H1 (cell line): ENCODE measurements around the gene MSMP. TPM values are rescaled to one million over a fixed set of nuclear protein-coding genes. Genes with fewer than 3 reads are reported as not detected.

Experiments
- CTCF ChIA-PET: fragments of 300-600 bp; sonication (Branson Sonifier 250); formaldehyde crosslinking; loops from one replicate; lab custom pipeline; 2021; ENCODE audit not compliant: partially characterized antibody; lab: Charles Lee
- POLR2A ChIA-PET: fragments of 300-600 bp; sonication (Branson Sonifier 250); formaldehyde crosslinking; loops from one replicate; lab custom pipeline; 2021; ENCODE audit warnings: inconsistent platforms; ENCODE audit not compliant: partially characterized antibody; lab: Charles Lee
- DNase-seq, 2 experiments: peaks; one replicate each; pipeline versions ENCODE4 v3.0.0 to v3.0.0-alpha.2; 2010 to 2022; ENCODE audit warnings: low spot score in 2 of 2, low read depth in 1 of 2, mixed read lengths in 1 of 2
- FAIRE-seq: peaks from 2 replicates; lab custom pipeline; 2011; peaks lifted over from hg19 to GRCh38; lab: Jason Lieb, UNC
- H2AFZ ChIP-seq: 2 replicates; pipeline ENCODE4 v1.8.1; 2012; ENCODE audit warnings: low read length, inconsistent platforms
- H2AK5ac ChIP-seq: 2 replicates; pipeline ENCODE4 v1.6.1; 2013; ENCODE audit warnings: low read depth, low read length
- H2BK120ac ChIP-seq: replicated peaks from 2 replicates; pipeline ENCODE3; 2013; ENCODE audit warnings: low read depth, low read length, inconsistent platforms
- H2BK12ac ChIP-seq: 2 replicates; pipeline ENCODE4 v1.6.1; 2013; ENCODE audit warnings: low read depth, low read length
- H2BK15ac ChIP-seq: 2 replicates; pipeline ENCODE4 v1.6.1; 2013; ENCODE audit warnings: low read length
- H2BK20ac ChIP-seq: 2 replicates; pipeline ENCODE4 v1.6.1; 2013; ENCODE audit warnings: low read length
- H2BK5ac ChIP-seq: 2 replicates; pipeline ENCODE4 v1.6.1; 2013; ENCODE audit warnings: low read depth, low read length
- H3K14ac ChIP-seq: 2 replicates; pipeline ENCODE4 v1.6.1; 2013; ENCODE audit warnings: inconsistent platforms; ENCODE audit not compliant: insufficient read length
- H3K18ac ChIP-seq: 2 replicates; pipeline ENCODE4 v1.6.1; 2013; ENCODE audit warnings: low read length; ENCODE audit errors: extremely low read depth
- H3K23ac ChIP-seq: 2 replicates; pipeline ENCODE4 v1.6.1; 2013; ENCODE audit warnings: inconsistent platforms; ENCODE audit not compliant: insufficient read length
- H3K23me2 ChIP-seq: 2 replicates; pipeline ENCODE4 v1.6.1; 2013; ENCODE audit warnings: low read depth, low read length
- H3K27ac ChIP-seq: 2 replicates; pipeline ENCODE4 v1.6.1; 2011; ENCODE audit warnings: low read depth, low read length, inconsistent platforms
- H3K27me3 ChIP-seq, 4 experiments: replicated peaks in 1 of 4; 1 replicate in 1 of 4; 2 replicates in 3 of 4; pipeline versions ENCODE4 v1.6.1 to v1.8.1; 2011 to 2013; ENCODE audit warnings: low read length in 3 of 4, mild to moderate bottlenecking in 3 of 4, inconsistent platforms in 2 of 4, mixed read lengths in 2 of 4, moderate library complexity in 1 of 4; ENCODE audit not compliant: control insufficient read depth in 3 of 4, insufficient read depth in 3 of 4; ENCODE audit errors: extremely low read depth in 1 of 4
- H3K36me3 ChIP-seq, 4 experiments: 2 replicates each; pipeline versions ENCODE4 v1.6.1 to v1.8.1; 2011 to 2013; ENCODE audit warnings: mild to moderate bottlenecking in 4 of 4, low read length in 3 of 4, moderate library complexity in 2 of 4, control low read depth in 1 of 4, inconsistent platforms in 1 of 4; ENCODE audit not compliant: insufficient read depth in 4 of 4, control insufficient read depth in 2 of 4
- H3K4ac ChIP-seq: replicated peaks from 2 replicates; pipeline ENCODE3; 2013; ENCODE audit warnings: low read length, low read depth, mixed read lengths, inconsistent platforms; ENCODE audit not compliant: insufficient read length
- H3K4me1 ChIP-seq, 4 experiments: replicated peaks in 1 of 4; 1 replicate in 1 of 4; 2 replicates in 3 of 4; pipeline versions ENCODE4 v1.6.1 to v1.8.1; 2011 to 2013; ENCODE audit warnings: low read length in 3 of 4, inconsistent platforms in 2 of 4, mixed read lengths in 1 of 4; ENCODE audit not compliant: insufficient read depth in 4 of 4, control insufficient read depth in 3 of 4
- H3K4me2 ChIP-seq, 2 experiments: 2 replicates each; pipeline versions ENCODE4 v1.6.1 to v1.8.1; 2011 to 2013; ENCODE audit warnings: low read depth in 2 of 2, low read length in 2 of 2, control low read depth in 1 of 2, inconsistent platforms in 1 of 2, mild to moderate bottlenecking in 1 of 2; ENCODE audit not compliant: insufficient read depth in 1 of 2
- H3K4me3 ChIP-seq, 4 experiments: fragments of 200-600, 300-600 bp in 1 of 4; sonication (generic), shearing (Covaris generic), sonication (Bioruptor Twin) in 1 of 4; 2 replicates each; pipeline versions ENCODE4 v1.5.1 to v1.8.1; 2011 to 2016; ENCODE audit warnings: low read length in 4 of 4, low read depth in 3 of 4, control low read depth in 2 of 4, inconsistent platforms in 2 of 4, mild to moderate bottlenecking in 2 of 4, mixed read lengths in 1 of 4, moderate library complexity in 1 of 4; ENCODE audit not compliant: insufficient read depth in 2 of 4; ENCODE audit errors: extremely low read depth in 1 of 4
- H3K56ac ChIP-seq: replicated peaks from 2 replicates; pipeline ENCODE3; 2013; ENCODE audit warnings: low read depth, mild to moderate bottlenecking, mixed read lengths, low read length, inconsistent platforms; ENCODE audit not compliant: insufficient read length
- H3K79me1 ChIP-seq: 2 replicates; pipeline ENCODE4 v1.6.1; 2013; ENCODE audit warnings: low read depth, low read length, control low read depth
- H3K79me2 ChIP-seq, 2 experiments: 2 replicates each; pipeline versions ENCODE4 v1.6.1 to v1.8.1; 2012 to 2013; ENCODE audit warnings: low read length in 2 of 2, mild to moderate bottlenecking in 2 of 2, inconsistent platforms in 1 of 2; ENCODE audit not compliant: insufficient read depth in 2 of 2, control insufficient read depth in 1 of 2
- H3K9ac ChIP-seq, 4 experiments: replicated peaks in 1 of 4; 1 replicate in 1 of 4; 2 replicates in 3 of 4; pipeline versions ENCODE4 v1.6.1 to v1.8.1; 2011 to 2013; ENCODE audit warnings: low read depth in 3 of 4, low read length in 3 of 4, control low read depth in 2 of 4, mild to moderate bottlenecking in 2 of 4, moderate library complexity in 2 of 4, inconsistent platforms in 1 of 4; ENCODE audit errors: extremely low read depth in 1 of 4
- H3K9me3 ChIP-seq, 2 experiments: 2 replicates each; pipeline versions ENCODE4 v1.6.1 to v1.8.1; 2012 to 2013; ENCODE audit warnings: mild to moderate bottlenecking in 2 of 2, moderate library complexity in 2 of 2, control low read depth in 1 of 2, inconsistent platforms in 1 of 2, low read depth in 1 of 2, low read length in 1 of 2, mixed read lengths in 1 of 2; ENCODE audit not compliant: insufficient read depth in 2 of 2
- H4K20me1 ChIP-seq, 2 experiments: replicated peaks in 1 of 2; 2 replicates each; pipeline versions ENCODE3 to v1.8.1; 2011 to 2013; ENCODE audit warnings: inconsistent platforms in 2 of 2, low read length in 2 of 2, mild to moderate bottlenecking in 1 of 2; ENCODE audit not compliant: insufficient read depth in 2 of 2, control insufficient read depth in 1 of 2
- H4K5ac ChIP-seq: 2 replicates; pipeline ENCODE4 v1.6.1; 2013; ENCODE audit warnings: low read length, low read depth, mixed read lengths, inconsistent platforms; ENCODE audit not compliant: insufficient read length
- H4K8ac ChIP-seq: 2 replicates; pipeline ENCODE4 v1.8.0; 2013; ENCODE audit warnings: mild to moderate bottlenecking, moderate library complexity, low read length, inconsistent platforms; ENCODE audit not compliant: insufficient read depth; ENCODE audit errors: extremely low read depth
- H4K91ac ChIP-seq: replicated peaks from 2 replicates; pipeline ENCODE3; 2013; ENCODE audit warnings: low read length, mixed read lengths, inconsistent platforms; ENCODE audit not compliant: insufficient read length
- ATF2 ChIP-seq: IDR thresholded peaks from 2 replicates; pipeline ENCODE4 v1.6.1; 2012; ENCODE audit warnings: low read length, inconsistent platforms
- EP300 ChIP-seq, 2 experiments: IDR thresholded peaks; 1 replicate in 1 of 2; 2 replicates in 1 of 2; pipeline ENCODE4 v1.6.1; 2011 to 2012; ENCODE audit warnings: low read depth in 2 of 2, low read length in 2 of 2, mild to moderate bottlenecking in 2 of 2, borderline replicate concordance in 1 of 2, inconsistent platforms in 1 of 2, moderate library complexity in 1 of 2
- EZH2 ChIP-seq: fragments of 200-600 bp; sonication (generic); IDR thresholded peaks from 2 replicates; pipeline ENCODE4 v1.7.1; 2012; ENCODE audit warnings: low read depth, mild to moderate bottlenecking, moderate library complexity, low read length, inconsistent platforms; ENCODE audit not compliant: severe bottlenecking
- HDAC6 ChIP-seq: IDR thresholded peaks from one replicate; pipeline ENCODE4 v1.7.1; 2012; ENCODE audit warnings: low read depth, mild to moderate bottlenecking, inconsistent platforms, low read length, moderate library complexity
- KDM1A ChIP-seq: fragments of 200-600, 300-600 bp; sonication (generic); IDR thresholded peaks from 2 replicates; pipeline ENCODE4 v1.7.1; 2016; ENCODE audit warnings: mild to moderate bottlenecking, low read length, borderline replicate concordance
- RFX5 ChIP-seq: IDR thresholded peaks from 2 replicates; pipeline ENCODE4 v1.6.1; 2011; ENCODE audit warnings: low read depth, low read length, improper control_type of control experiment, borderline replicate concordance
- SIN3A ChIP-seq, 2 experiments: IDR thresholded peaks in 1 of 2; conservative IDR thresholded peaks in 1 of 2; 2 replicates each; pipeline ENCODE4 v1.6.1; 2011 to 2012; ENCODE audit warnings: low read length in 2 of 2, improper control_type of control experiment in 1 of 2, low read depth in 1 of 2, mild to moderate bottlenecking in 1 of 2
- SP1 ChIP-seq: IDR thresholded peaks from 2 replicates; pipeline ENCODE4 v1.6.1; 2011; ENCODE audit warnings: low read depth, low read length
- TCF12 ChIP-seq: IDR thresholded peaks from 2 replicates; pipeline ENCODE4 v1.6.1; 2011; ENCODE audit warnings: low read depth, mild to moderate bottlenecking, low read length
- TEAD4 ChIP-seq: IDR thresholded peaks from 2 replicates; pipeline ENCODE4 v1.6.1; 2012; ENCODE audit warnings: low read depth, low read length, inconsistent platforms, mixed read lengths
- WGBS, 2 experiments: shearing (Covaris generic) in 1 of 2; methylation state at CpG; one replicate each; pipeline versions ENCODE4 v1.1.6 to v1.1.7; 2013 to 2015; ENCODE audit warnings: low lambda C conversion rate in 2 of 2, mixed read lengths in 2 of 2, inconsistent platforms in 1 of 2, low coverage in 1 of 2, missing lambda C conversion rate in 1 of 2; ENCODE audit not compliant: insufficient replicate concordance in 2 of 2, insufficient coverage in 1 of 2, insufficient read length in 1 of 2; ENCODE audit errors: extremely low coverage in 1 of 2, missing lambda C conversion rate in 1 of 2; 5-methylcytosine and 5-hydroxymethylcytosine counted together
- polyA plus RNA-seq, 7 experiments: library from polyadenylated mRNA; depleted of rRNA in 3 of 7; stranded (reverse) in 5 of 7; unstranded in 2 of 7; fragments of >200 nt in 5 of 7; fragments of 200-250 nt in 2 of 7; gene quantifications; 1 replicate in 5 of 7; 2 replicates in 1 of 7; 4 replicates in 1 of 7; pipeline versions ENCODE4 v1.2.1 to v1.2.3, GENCODE V29; 2011 to 2013; ENCODE audit warnings: missing spikeins in 2 of 7, mixed read lengths in 2 of 7
- total RNA-seq: library from RNA; stranded (reverse); fragmentation: NEBNext Ultra II Directional; extraction: Animal tissue kit (Norgen Biotek cat#: 25700); gene quantifications from 2 replicates; pipeline ENCODE4 v1.2.1, GENCODE V29; 2021

MSMP gene
- total and polyA plus RNA-seq, 2 of the 8 experiments (the other 6 are each of a cell fraction or from before 2014, with no cell fraction given), result 0.53 TPM; not detected in 1

- H4K20me1 ChIP-seq, result no peaks in the 10 kb centered on the region
- 67% methylated on average over 7 of the region's 7 CpGs; no CpG with 5 or more reads in 1 of the 2 experiments for WGBS, 2 experiments
- peak overlapping the region; percentile 19 to 47; a peak in 3 of 4 replicates for H3K4me2 ChIP-seq
- no peak overlapping the region for H2AK5ac ChIP-seq
- H2BK5ac ChIP-seq, result peak overlapping the region; percentile 56; the same call in 1 of the 2 replicates
- no peak overlapping the region for H4K5ac ChIP-seq
- no peak overlapping the region for H3K27ac ChIP-seq
- H3K4ac ChIP-seq, result no peak overlapping the region
- no peak overlapping the region for H3K18ac ChIP-seq
- ChIA-PET CTCF (interaction anchor here (0.6 to 3.8 kb wide), 13 partner anchors 12 to 245 kb away, joined by 3 to 29 read pairs (median 4); partner anchors contain the start of genes GBA2, HINT2 and RGP1), POLR2A (interaction anchor here (0.7 to 1.7 kb wide), 9 partner anchors 11 to 47 kb away, joined by 3 to 4 read pairs (median 3); partner anchors contain the start of genes CREB3 and TLN1)
- no peak overlapping the region for H2BK12ac ChIP-seq
- no peak overlapping the region; a peak in 1 of 7 replicates for H3K9ac ChIP-seq
- no peak for FAIRE-seq
- no peaks in the 10 kb centered on the region for H3K9me3 ChIP-seq
- no peak overlapping the region for H3K14ac ChIP-seq
- peak in 1 of 2 experiments; percentile 52 for DNase-seq
- H3K79me1 ChIP-seq, result no peaks in the 10 kb centered on the region
- H3K56ac ChIP-seq, result no peak overlapping the region
- no peak overlapping the region for H4K91ac ChIP-seq
- no peak overlapping the region for H3K4me3 ChIP-seq
- no peak overlapping the region for H2AFZ ChIP-seq
- no peak overlapping the region for H3K23ac ChIP-seq
- no peaks in the 10 kb centered on the region for H3K36me3 ChIP-seq
- H3K23me2 ChIP-seq, result no peaks in the 10 kb centered on the region
- H3K79me2 ChIP-seq, result no peaks in the 10 kb centered on the region
- no peak overlapping the region for H4K8ac ChIP-seq
- peaks cover 0 to 6% (median 4%) of the 10 kb centered on the region in 4 experiments; a peak in 6 of 7 replicates for H3K4me1 ChIP-seq
- no peak overlapping the region for H2BK120ac ChIP-seq
- no peak overlapping the region for H2BK20ac ChIP-seq
- H2BK15ac ChIP-seq, result no peak overlapping the region
- no peaks in the 10 kb centered on the region for H3K27me3 ChIP-seq
- no peak for TF ChIP-seq KDM1A
- no peak for TF ChIP-seq TCF12
- TF ChIP-seq EZH2, result no peak
- no peak for TF ChIP-seq HDAC6
- no peak for TF ChIP-seq TEAD4
- TF ChIP-seq SP1, result no peak
- TF ChIP-seq ATF2, result no peak
- no peak for TF ChIP-seq SIN3A (conservative IDR thresholded peaks at IDR 0.05 in 1 of 2, IDR thresholded peaks at IDR 0.05 in 1 of 2; ENCODE audit: low read depth in 1 of 2, low read length in 2 of 2)
- no peak for TF ChIP-seq RFX5
- TF ChIP-seq EP300 (IDR thresholded peaks at IDR 0.05; ENCODE audit: borderline replicate concordance in 1 of 2, low read depth in 2 of 2, low read length in 2 of 2), result no peak
These were observed 21.0 kb upstream of the MSMP start for GRCh38 chr9:35774907-35775635.
